GM12801 (cell line): ENCODE measurements around the gene TTC7B.

Experiments
- CTCF ChIP-seq: IDR thresholded peaks from one replicate; pipeline ENCODE4 v1.5.1; 2011; ENCODE audit warnings: control low read depth; ENCODE audit not compliant: insufficient read length; ENCODE audit errors: extremely low read depth

The TTC7B gene

GRCh38 chr14:90720336-90720735 lies 95.9 kb downstream of the TTC7B start:
- no peak for TF ChIP-seq CTCF

GRCh38 chr14:90717916-90718315 lies 98.3 kb downstream of the TTC7B start:
- no peak for TF ChIP-seq CTCF

- TF ChIP-seq CTCF = no peak
Measured at GRCh38 chr14:90715993-90716392, 100.2 kb downstream of the TTC7B start.

GRCh38 chr14:90715495-90715894 lies 100.7 kb downstream of the TTC7B start:
- TF ChIP-seq CTCF = no peak

- no peak for TF ChIP-seq CTCF
Measured at GRCh38 chr14:90714811-90715210, 101.4 kb downstream of the TTC7B start.

- no peak for TF ChIP-seq CTCF
Measured at GRCh38 chr14:90704738-90705392, 111.4 kb downstream of the TTC7B start.

GRCh38 chr14:90703841-90704737 lies 112.1 kb downstream of the TTC7B start:
- no peak for TF ChIP-seq CTCF
